ENCODE measurements around the gene SNORC.

DNA sequence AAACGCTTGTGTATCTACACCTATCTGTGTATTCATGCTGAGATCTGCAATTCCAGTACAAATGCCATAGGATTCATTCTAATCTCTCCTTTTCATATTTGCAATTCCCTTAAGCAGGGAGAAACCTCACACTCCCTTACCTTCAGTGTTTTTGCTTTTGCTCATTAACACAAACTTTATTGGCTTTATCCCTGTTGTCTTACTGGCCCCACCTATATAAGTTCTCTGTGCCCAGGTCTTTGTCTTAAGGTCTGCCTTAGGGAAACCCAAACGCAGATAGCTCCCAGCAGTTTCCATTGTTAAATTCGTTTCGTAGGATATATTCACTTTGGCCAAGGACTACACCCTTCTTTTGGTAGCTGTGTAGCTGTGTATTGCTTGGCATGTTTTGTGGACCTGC is 4.0 kb upstream of the SNORC start:
- TF ChIP-seq, protein P1, sequence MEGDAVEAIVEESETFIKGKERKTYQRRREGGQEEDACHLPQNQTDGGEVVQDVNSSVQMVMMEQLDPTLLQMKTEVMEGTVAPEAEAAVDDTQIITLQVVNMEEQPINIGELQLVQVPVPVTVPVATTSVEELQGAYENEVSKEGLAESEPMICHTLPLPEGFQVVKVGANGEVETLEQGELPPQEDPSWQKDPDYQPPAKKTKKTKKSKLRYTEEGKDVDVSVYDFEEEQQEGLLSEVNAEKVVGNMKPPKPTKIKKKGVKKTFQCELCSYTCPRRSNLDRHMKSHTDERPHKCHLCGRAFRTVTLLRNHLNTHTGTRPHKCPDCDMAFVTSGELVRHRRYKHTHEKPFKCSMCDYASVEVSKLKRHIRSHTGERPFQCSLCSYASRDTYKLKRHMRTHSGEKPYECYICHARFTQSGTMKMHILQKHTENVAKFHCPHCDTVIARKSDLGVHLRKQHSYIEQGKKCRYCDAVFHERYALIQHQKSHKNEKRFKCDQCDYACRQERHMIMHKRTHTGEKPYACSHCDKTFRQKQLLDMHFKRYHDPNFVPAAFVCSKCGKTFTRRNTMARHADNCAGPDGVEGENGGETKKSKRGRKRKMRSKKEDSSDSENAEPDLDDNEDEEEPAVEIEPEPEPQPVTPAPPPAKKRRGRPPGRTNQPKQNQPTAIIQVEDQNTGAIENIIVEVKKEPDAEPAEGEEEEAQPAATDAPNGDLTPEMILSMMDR (IDR thresholded peaks at IDR 0.05) = no peak
- TF ChIP-seq POLR2AphosphoS5 (IDR thresholded peaks at IDR 0.05) (no peak), POLR2A (IDR thresholded peaks at IDR 0.05) (no peak)
